HG03442 (cell line): ENCODE results near the gene TNIK.
"Not testable (repeated sequence)": the region's sequence is repeated elsewhere in the genome, so short reads cannot be mapped to it uniquely, and the experiment has no call there.

ENCODE experiments used
- ATAC-seq: cut with Tn5 transposase; IDR thresholded peaks from one replicate; pipeline ENCODE4 v1.9.1; 2021; ENCODE audit warnings: mild to moderate bottlenecking, moderate library complexity; ENCODE audit not compliant: unreplicated experiment

Gene TNIK

DNA sequence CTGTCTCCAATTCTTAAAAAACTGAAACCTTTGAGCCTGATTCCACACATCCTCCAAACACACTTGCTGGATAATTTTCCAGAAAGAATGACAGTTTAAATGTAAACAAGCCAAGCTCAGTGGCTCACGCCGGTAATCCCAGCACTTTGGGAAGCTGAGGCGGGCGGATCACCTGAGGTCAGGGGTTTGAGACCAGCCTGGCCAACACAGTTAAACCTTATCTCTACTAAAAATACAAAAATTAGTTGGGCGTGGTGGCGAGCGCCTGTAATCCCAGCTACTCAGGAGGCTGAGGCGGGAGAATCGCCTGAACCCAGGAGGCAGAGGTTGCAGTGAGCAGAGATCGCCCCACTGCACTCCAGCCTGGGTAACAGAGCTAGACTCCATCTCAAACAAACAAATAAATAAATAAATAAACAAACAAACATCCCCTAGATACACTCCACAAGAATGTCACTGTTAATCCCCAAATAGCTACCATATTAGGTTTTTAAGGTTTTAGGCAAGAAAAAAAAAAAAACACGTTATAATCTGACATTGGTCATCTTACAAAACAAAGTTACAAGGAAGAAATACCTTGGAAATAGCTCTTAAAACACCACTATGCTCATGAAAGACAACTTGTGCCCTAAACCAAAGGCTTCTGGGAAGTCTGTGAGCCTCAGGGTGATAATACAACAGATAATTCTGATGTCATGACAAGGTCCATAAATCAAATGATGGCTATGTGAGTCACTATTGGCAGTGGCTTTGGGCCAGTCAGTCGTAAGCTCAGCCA, 13.2 kb downstream of the TNIK start:
- ATAC-seq = no peak

DNA sequence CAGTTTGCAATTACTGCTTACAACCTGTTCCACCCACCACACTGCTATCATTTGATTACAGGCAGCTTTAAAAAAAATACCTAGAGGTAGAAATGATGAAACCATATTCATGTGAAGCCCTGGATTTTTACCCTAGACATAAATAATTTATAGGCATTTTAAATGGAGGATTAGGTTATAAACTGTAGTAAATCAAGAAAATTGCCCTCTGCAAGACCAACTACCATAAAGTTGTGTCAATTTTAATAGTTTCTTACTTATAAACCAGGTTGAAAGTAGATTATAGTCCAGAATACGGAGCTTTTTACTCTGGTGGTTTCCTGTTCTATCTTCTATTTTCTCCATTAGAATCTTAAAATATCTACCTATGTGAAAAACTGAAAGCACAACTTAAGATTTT, 13.9 kb downstream of the TNIK start:
- ATAC-seq = no peak

DNA sequence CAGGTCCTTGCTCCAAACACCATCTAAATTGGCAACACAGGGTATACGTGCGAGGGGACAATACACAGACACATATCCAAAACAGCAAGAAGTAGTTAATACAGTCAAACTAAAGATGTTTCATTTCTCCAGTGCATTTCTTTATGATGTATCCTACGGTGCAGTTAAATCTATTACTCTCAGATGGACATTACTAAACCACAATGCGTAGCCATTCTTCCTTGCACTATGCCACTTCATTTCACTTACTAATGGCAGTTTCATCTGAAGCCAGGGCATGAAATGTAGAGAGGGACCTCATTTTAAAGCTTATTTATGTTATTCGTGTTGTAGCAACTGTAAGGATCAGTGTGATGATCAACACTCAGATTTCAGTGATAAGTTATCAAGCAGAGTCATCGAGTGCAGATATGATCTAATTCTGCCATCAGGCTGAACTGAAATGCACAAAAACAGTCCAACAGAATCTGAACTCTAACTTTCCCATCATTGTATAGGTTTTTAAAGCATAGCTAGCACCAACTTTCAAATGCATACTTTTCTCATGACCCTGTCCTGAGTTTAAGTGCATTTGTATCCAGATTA, 14.5 kb downstream of the TNIK start:
- no peak for ATAC-seq

DNA sequence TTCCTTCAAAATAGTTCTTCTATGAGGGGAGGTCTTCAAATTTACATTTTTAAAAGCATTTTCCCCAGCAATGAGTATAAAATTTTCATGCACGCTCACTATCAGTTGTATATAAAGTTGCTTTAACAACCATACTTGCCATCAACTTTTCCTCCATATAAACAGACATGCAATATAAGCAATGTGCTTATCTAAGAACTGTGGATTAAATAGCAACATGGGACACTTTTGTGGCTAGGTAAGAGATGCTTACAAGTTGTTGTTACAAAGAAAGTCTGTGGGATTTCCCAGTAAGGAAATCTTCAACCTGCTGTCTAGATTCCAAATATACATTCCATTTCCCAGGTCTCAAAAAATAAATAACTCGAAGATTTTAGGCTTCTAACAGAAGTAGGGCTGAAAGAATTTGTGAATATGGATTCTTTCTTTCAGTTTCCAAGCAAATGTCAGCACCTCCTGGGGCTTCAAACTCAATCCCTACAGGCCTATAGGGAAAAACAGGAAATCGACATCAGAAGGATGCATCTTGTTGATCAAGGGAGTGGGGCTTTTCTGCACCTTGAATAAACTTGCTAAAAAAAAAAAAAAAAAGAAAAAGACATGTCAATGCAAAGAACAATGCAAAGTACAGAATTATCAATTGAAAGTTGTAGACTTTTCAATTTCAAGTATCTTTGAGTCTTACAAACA, 16.1 kb downstream of the TNIK start:
- no peak for ATAC-seq

DNA sequence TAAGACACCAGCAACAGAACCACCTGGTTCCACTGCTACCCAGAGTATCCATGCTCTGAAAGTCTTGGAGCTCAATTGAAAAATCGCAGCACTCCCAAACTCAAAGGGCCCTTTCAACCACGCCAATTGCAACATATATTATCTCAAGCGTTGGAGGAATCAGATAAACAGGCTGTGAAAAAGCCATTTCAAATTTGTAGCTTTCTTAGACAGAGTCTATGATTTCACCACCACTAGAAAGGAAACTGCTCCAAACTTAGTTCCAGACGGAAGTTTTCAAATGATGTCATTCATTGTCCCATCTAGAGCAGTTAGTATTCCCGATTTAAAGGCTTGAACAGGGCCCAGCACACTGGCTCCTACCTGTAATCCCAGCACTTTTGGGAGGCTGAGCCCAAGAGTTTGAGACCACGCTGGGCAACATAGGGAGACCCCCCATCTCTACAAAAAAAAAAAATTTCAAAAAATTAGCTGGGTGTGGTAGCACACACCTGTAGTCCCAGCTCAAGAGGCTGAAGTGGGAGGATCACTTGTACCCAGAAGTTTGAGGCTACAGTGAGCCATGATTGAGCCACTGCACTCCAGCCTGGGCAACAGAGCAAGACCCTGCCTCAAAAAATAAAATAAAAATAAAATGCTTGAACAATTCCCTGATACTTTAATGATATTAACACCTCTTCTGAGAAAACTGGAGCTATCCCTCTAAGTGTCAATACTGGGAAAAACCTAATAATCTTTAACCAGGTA, 16.8 kb downstream of the TNIK start:
- ATAC-seq = no peak

DNA sequence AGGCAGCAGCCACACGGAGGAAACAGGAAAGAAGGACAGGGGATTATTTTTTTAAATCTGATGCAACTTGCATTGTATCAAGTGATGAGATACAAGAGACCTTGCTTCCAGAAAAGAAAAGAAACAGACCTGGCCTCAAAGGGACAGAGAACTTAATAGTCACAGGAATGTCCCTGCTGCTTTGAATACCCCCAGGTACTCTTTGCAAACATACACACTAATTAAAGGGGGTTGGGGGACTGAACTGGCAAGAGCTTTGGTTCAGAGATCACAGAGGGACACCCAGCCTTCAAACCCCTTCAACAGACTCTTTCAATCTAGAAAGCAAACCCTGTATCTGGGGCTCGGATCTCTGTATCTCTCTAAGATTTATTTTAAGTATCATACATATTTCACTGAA, 18.0 kb downstream of the TNIK start:
- ATAC-seq = no peak

DNA sequence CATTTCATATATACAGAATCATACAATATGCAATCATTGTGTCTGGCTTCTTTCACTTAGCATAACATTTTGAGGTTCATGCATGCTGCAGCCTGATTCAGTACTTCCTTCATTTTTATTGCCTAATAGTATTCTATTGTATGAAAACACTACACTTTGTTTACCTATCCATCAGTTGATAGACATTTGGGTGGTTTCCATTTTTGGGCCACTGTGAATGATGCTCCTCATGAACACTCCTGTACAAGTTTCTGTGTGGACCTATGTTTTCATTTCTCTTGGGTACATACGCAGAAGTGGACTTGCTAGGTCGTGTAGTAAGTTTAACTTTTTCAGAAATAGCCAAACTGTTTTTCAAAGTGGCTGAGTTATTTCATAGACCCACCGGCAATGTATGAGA, 18.8 kb downstream of the TNIK start:
- no peak for ATAC-seq

DNA sequence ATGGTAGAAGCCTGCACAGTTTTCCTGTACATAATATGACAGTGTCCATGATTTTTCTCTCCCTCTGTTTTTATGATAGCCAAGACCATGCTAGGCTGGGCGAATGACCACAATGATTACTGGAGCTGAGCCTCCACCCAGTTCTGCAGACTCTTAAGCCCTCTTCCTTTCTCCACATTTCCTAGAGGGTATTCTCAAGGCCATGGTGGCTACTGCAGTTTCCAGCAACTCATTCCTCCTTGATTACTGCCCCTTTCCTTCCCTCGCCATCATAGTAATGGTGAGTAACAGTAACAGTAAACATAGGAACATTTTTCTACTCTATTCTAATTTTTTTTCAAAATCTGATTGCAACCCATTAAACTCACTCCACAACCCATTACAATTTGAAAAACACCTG, 20.2 kb downstream of the TNIK start:
- ATAC-seq = no peak

DNA sequence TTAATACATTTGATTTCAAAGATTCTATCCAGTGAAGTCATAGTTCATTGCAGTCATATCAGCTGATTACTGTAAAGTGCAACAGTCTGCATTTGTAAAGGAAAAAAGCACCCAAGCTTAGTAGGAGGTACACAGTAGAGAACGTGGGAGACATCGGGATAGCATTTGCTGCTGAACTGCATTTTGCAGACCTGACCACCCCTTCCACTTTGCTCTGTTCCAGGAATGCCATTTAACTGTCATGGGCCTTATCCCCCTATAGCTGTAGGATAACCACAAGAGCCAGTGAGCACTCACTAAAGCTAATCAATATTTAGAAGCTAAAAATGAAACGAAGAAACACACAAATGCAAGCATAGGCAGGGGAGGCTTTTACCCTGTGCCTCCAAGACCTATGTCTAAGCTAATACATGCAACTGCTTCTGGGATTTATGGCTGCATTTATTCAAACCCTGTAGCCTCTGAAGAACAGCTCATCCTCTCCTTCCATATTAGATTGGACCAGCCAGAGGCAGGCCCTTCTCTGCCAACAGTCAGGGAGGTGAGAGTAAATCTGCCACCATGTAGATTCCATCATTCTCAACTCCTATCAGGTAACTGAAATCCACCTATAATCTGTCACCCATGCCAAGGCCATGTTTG, 23.0 kb downstream of the TNIK start:
- no peak for ATAC-seq

DNA sequence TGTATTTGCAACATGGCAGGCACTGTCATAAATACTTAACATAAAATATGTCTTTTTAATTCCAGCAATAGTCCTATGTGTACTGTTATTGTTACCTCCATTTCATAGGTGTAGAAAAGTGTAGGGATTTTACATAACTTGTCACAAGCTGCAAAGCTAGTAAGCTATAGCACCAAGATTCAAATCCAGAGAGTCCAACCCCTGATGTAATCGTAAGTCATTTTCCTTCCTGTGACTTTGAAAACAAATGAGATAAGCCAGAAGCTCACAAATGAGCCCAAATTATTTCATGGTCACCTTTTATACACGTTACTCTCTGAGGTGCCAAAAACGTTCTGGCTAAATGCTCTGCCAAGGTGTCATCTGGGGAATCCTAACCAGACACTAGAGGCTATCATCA, 23.8 kb downstream of the TNIK start:
- no peak for ATAC-seq

DNA sequence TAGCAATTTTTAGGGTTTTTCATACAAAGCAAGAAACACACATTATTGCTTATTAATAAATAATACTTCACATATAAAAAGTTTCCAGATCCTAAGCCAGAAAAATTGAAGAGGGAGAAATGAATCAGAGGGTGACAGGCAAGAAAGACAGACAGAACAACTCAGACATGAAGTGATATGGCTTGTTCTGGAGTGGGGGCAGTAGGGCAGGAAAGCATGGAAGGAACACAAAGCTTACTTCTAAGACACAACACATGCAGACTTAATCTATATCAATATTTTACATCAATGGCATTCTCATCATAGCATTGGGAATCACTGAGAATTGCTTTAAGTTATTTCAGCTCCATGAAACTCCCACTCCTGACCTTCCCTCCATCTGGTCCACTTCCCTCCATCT, 24.4 kb downstream of the TNIK start:
- ATAC-seq = no peak

DNA sequence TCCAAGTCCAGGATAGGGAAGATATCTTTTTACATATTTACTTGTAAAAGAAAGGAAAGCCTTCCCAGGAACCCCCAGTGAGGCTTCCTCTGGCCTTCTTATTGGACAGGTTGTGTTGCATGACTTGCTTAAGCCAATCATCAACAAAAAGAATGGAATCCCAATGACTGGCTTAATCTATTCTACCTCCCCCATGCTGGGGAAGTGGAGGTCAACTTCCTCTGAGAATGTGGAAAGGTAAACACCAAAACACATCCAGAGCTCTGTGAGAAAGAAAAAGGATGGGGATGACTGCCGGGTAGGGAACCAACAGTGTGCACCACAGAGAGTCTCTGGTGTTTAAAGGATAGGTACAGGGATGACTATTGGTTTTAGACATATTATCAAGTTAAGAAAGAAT, 25.1 kb downstream of the TNIK start:
- ATAC-seq = no peak

DNA sequence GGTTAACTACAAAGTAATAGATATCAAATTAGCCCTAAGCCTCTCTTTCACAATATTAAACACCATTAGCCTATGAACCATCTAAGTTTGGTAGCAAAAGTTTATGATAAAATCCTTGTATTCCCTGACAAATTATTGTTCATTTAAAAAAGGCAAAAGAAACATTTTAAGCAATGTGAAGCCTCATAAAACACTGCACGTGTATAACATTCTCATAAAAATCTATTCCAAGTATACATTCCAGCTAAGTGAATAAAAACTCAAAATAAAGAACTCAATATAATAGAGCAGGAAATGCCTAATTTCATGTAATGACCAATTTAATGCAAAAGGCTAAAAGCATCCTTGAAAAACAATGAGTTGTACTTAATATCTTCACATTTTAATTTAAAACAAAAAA, 27.7 kb downstream of the TNIK start:
- no peak for ATAC-seq

DNA sequence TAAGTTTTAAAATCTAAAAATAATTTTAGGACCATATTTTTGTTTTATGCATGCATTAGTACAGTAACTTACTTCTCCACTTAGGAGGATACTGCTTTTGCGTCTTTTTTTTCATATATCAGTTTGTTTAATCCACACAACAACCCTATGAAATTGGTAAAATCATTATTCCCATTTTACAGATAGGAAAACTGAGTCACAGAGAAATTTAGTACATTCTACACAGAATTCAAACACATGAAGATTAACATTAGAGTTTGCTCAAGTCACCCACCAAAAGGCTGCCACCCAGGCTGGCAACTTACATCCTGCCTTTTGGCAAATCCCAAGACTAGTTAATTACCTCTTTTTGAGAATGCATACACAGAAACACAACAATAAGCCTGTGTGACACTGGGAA, 28.7 kb downstream of the TNIK start:
- no peak for ATAC-seq

DNA sequence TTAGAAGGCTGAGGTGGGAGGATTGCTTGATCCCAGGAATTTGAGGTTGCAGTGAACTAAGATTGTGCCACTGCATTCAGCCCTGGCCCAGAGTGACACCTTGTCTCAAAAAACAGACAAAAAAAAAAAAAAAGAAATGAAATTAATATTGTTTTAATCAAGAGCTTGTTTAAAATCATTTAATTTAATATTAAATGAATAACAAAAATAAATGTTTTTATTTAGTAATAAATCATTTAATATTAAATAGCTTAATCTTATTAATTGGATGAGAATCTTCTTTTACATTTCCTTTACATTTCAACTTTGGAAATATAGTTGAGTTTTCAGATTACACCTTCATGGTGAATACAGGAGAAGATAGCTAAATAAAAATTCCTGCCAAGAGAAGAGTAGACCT, 29.7 kb downstream of the TNIK start:
- ATAC-seq = no peak

DNA sequence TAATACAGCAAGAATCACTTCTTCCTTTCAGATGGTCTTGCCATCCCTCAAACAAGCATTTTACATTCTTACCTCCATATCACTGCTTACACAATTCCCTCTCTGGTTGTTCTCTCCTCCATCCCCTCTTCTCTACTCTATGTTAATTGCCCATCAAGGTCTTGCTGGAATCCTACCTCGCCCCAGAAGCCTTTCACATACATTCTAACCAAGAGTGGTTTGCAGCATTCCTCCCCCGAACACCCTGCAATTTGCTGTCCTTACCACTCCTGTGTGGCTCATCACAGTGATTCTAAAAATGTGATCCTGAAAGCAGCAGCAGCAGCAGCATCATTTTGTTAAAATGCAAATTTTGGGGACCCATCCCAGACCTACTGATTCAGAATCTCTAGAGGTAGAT, 30.6 kb downstream of the TNIK start:
- ATAC-seq = no peak

DNA sequence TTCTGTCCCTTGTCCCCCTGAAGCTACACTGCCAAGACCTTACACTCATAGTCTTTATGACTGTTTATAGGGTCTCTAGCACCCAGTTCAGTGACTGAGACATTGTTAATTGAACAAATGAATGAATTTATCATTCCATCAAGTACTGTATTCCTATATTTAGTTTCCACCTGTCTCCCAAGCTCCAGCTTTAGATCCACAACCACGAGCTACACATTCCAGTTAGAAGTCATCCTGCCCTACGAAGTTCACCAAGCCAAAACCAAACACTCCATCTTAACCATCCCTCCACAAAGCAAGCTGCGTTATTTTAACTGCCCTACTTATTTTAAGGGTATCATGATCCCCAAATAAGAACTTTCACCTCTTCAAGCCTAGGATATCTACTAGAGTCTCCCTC, 31.3 kb downstream of the TNIK start:
- no peak for ATAC-seq

DNA sequence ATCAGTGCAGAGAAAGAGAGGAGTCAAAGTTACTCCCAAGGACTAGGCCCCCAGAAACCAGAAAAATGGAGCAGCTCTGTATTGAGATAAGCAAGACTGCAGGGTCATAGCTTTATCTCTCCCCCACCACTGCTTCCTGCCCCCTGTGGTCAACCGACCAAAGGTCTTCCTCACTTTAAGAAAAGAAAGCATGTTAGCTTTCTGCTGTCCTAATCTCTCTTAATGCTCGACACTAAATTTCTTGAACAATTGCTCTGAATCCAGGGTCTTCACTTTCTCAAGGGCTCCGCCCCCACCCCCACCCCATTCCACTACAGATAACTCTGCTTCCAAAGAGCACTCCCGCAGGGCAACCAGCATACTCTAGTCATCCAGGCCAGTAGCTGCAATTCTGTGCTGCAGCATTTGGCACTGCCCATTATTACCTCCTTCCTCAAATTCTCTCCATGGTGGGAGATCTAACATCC, 31.9 kb downstream of the TNIK start:
- ATAC-seq = no peak

DNA sequence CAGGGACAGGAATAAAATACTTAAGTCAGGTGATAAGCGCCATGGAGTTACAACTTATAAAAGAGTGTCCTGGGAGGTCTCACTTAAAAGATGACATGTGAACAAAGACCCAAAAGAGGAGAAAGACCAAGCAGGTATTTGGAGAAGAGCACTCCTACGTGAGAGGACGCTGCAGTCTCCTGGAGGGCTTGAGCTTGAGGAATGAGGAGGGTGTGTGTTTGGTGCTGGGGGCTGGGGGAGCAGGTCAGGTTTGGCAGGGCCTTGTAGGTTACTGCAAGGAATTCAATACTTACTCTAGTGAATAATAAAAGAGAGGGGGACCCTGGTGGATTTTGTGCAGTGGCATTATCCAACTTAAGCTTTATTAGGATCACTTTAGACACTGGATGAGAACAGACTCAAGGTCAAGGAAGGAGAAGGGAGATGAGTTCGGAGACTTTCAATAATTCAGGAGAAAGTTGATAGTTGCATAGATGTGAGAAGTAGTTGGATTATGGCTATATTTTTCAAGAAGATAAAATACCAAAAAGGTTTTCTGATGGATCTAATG, 32.4 kb downstream of the TNIK start:
- no peak for ATAC-seq

DNA sequence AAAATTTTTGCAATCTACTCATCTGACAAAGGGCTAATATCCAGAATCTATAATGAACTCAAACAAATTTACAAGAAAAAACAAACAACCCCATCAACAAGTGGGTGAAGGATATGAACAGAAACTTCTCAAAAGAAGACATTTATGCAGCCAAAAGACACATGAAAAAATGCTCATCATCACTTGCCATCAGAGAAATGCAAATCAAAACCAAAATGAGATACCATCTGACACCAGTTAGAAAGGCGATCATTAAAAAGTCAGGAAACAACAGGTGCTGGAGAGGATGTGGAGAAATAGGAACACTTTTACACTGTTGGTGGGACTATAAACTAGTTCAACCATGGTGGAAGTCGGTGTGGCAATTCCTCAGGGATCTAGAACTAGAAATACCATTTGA, 36.1 kb downstream of the TNIK start:
- ATAC-seq = not testable (repeated sequence)

DNA sequence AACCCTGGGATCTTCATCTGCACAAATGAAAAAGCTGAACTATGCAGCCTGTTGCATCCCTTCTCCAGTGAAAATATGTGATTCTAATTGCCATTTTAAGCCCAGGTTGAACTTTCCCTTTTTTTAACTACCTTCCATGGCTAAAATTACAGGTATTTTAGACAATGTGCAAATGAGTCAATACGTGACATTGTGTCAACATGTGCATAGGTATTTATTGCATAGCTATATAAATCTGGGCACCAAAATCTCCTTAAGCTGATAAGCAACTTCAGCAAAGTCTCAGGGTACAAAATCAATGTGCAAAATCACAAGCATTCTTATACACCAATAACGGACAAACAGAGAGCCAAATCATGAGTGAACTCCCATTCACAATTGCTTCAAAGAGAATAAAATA, 37.4 kb downstream of the TNIK start:
- not testable (repeated sequence) for ATAC-seq
